Adrenal gland (tissue), 5 donors: ENCODE data around the gene FBRS.

Experiments
- POLR2A ChIP-seq, 2 donors: fragments of 450-650 bp; IDR thresholded peaks; one replicate each; pipeline ENCODE4 v1.6.1; 2017; ENCODE audit warnings: antibody characterized with exemption in 2 of 2, mild to moderate bottlenecking in 2 of 2, moderate library complexity in 1 of 2
- TF ChIP-seq, protein P1 (sequence below), 6 experiments: fragments of 450-650 bp in 4 of 6; fragments of 200-600 bp in 2 of 6; sonication (generic) in 1 of 6; IDR thresholded peaks; 1 replicate in 5 of 6; 2 replicates in 1 of 6; pipeline versions ENCODE4 v1.5.1 to v1.8.0; 2016 to 2021; ENCODE audit warnings: antibody characterized with exemption in 6 of 6, mild to moderate bottlenecking in 2 of 6, moderate library complexity in 1 of 6
- donor health status: DM: no; HTN: no; CAD: no.

DNA sequence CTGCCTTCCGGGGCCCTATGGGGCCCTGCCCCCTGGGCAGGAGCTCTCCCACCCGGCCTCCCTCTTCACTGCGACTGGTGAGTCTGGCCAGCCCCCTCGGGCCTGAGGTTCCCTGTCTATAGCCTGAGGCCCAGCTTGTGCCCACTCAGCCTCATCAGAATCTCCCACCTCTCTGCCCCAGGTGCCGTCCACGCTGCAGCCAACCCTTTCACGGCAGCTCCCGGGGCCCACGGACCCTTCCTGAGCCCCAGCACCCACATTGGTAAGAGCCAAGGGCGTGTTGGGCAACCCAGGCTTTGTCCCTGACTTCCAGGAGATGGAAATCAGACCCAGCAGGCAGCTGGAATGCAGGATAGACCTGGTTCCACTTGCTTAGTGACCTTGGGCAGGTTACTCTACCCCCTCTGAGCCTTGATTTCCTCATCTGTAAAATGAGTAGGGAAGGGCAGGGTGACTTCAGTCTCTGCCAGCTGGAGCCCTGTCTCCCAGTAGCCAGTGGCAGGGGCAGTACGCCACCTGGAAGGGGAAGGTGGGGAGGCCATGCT is 9.2 kb downstream of the FBRS start:
- TF ChIP-seq, protein P1, sequence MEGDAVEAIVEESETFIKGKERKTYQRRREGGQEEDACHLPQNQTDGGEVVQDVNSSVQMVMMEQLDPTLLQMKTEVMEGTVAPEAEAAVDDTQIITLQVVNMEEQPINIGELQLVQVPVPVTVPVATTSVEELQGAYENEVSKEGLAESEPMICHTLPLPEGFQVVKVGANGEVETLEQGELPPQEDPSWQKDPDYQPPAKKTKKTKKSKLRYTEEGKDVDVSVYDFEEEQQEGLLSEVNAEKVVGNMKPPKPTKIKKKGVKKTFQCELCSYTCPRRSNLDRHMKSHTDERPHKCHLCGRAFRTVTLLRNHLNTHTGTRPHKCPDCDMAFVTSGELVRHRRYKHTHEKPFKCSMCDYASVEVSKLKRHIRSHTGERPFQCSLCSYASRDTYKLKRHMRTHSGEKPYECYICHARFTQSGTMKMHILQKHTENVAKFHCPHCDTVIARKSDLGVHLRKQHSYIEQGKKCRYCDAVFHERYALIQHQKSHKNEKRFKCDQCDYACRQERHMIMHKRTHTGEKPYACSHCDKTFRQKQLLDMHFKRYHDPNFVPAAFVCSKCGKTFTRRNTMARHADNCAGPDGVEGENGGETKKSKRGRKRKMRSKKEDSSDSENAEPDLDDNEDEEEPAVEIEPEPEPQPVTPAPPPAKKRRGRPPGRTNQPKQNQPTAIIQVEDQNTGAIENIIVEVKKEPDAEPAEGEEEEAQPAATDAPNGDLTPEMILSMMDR (IDR thresholded peaks at IDR 0.05) = no peak
- no peak for TF ChIP-seq POLR2A (IDR thresholded peaks at IDR 0.05)
